MM.1S (cell line): ENCODE results near the gene PIK3C2G.

ENCODE experiments used
- DNase-seq: peaks from one replicate; pipeline ENCODE4 v3.0.0-alpha.2; 2015
- H2AFZ ChIP-seq: fragments of 300-600 bp; sonication (generic); 2 replicates; pipeline ENCODE4 v1.6.0; 2016; ENCODE audit warnings: antibody characterized with exemption, low read length
- H3F3A ChIP-seq: fragments of 300-600 bp; sonication (generic); 2 replicates; pipeline ENCODE4 v1.6.1; 2016; ENCODE audit warnings: mild to moderate bottlenecking, antibody characterized with exemption, low read length, moderate library complexity, mixed read lengths; ENCODE audit not compliant: insufficient read depth
- H3K27ac ChIP-seq: fragments of 300-600 bp; sonication (generic); 2 replicates; pipeline ENCODE4 v1.5.1; 2016; ENCODE audit warnings: mild to moderate bottlenecking, low read length
- H3K27me3 ChIP-seq: fragments of 300-600 bp; sonication (generic); replicated peaks from 2 replicates; pipeline ENCODE4 v1.6.0; 2016; ENCODE audit warnings: low read length; ENCODE audit not compliant: insufficient read depth
- H3K36me3 ChIP-seq: fragments of 300-600 bp; sonication (generic); replicated peaks from 2 replicates; pipeline ENCODE4 v1.6.1; 2016; ENCODE audit warnings: mild to moderate bottlenecking, low read length, mixed read lengths; ENCODE audit not compliant: insufficient read depth
- H3K4me1 ChIP-seq: fragments of 300-600 bp; sonication (generic); 2 replicates; pipeline ENCODE4 v1.6.1; 2016; ENCODE audit warnings: low read length, mixed read lengths
- H3K4me2 ChIP-seq: fragments of 300-600 bp; sonication (generic); 2 replicates; pipeline ENCODE4 v1.6.0; 2016; ENCODE audit warnings: low read depth, low read length
- H3K4me3 ChIP-seq: fragments of 300-600 bp; sonication (generic); 2 replicates; pipeline ENCODE4 v1.5.1; 2016; ENCODE audit warnings: low read length, mixed read lengths
- H3K79me2 ChIP-seq: fragments of 300-600 bp; sonication (generic); 2 replicates; pipeline ENCODE4 v1.6.1; 2016; ENCODE audit warnings: mixed run types, low read length, mixed read lengths
- H3K9ac ChIP-seq: fragments of 300-600 bp; sonication (generic); 2 replicates; pipeline ENCODE4 v1.6.1; 2016; ENCODE audit warnings: low read length, mixed read lengths
- H3K9me2 ChIP-seq: fragments of 300-600 bp; sonication (generic); replicated peaks from 2 replicates; pipeline ENCODE4 v1.6.1; 2016; ENCODE audit warnings: mild to moderate bottlenecking, low read length, mixed read lengths; ENCODE audit not compliant: insufficient read depth
- H3K9me3 ChIP-seq: fragments of 300-600 bp; sonication (generic); replicated peaks from 2 replicates; pipeline ENCODE4 v1.6.1; 2016; ENCODE audit warnings: mild to moderate bottlenecking, low read length, mixed read lengths; ENCODE audit not compliant: insufficient read depth
- H4K20me1 ChIP-seq: fragments of 300-600 bp; sonication (generic); 2 replicates; pipeline ENCODE4 v1.6.1; 2016; ENCODE audit warnings: mild to moderate bottlenecking, low read length, moderate library complexity, mixed read lengths; ENCODE audit not compliant: insufficient read depth
- CTCF ChIP-seq: fragments of 300-600 bp; sonication (generic); IDR thresholded peaks from 2 replicates; pipeline ENCODE4 v1.5.1; 2016; ENCODE audit warnings: antibody characterized with exemption, low read length, mixed read lengths
- EZH2 ChIP-seq: fragments of 300-600 bp; sonication (generic); optimal IDR thresholded peaks from 2 replicates; pipeline ENCODE3; 2017; ENCODE audit warnings: low read depth, mild to moderate bottlenecking, antibody characterized with exemption, low read length, mixed read lengths
- EZH2phosphoT487 ChIP-seq: fragments of 300-600 bp; sonication (generic); IDR thresholded peaks from 2 replicates; pipeline ENCODE4 v1.6.1; 2018; ENCODE audit warnings: antibody characterized with exemption, low read length

The PIK3C2G gene

GRCh38 chr12:18467620-18468245 is 206.4 kb downstream of the PIK3C2G start:
- Histone ChIP-seq H3K4me1 (peaks cover 15% of the 10 kb centered on the region), H3K27ac (peak overlapping the region; percentile 40; the same call in 1 of the 2 replicates), H3F3A (peaks cover 12% of the 10 kb centered on the region), H3K9ac (no peak overlapping the region), H4K20me1 (no peaks in the 10 kb centered on the region), H3K9me3 (no peaks in the 10 kb centered on the region), H3K36me3 (no peaks in the 10 kb centered on the region), H3K79me2 (no peaks in the 10 kb centered on the region), H3K4me2 (peak overlapping the region; percentile 49), H3K27me3 (no peaks in the 10 kb centered on the region), H3K4me3 (no peak overlapping the region), H3K9me2 (no peaks in the 10 kb centered on the region), H2AFZ (peak overlapping the region; percentile 22; the same call in 1 of the 2 replicates)
- peak; percentile 80 for DNase-seq
- TF ChIP-seq EZH2phosphoT487 (no peak), EZH2 (no peak), CTCF (no peak)

GRCh38 chr12:18468246-18469075 is 207.1 kb downstream of the PIK3C2G start:
- peaks cover 15% of the 10 kb centered on the region for H3K4me1 ChIP-seq
- no peak overlapping the region for H3K9ac ChIP-seq
- peaks cover 12% of the 10 kb centered on the region for H3F3A ChIP-seq
- no peak for DNase-seq
- H3K4me2 ChIP-seq, result peak overlapping the region; percentile 49
- TF ChIP-seq EZH2phosphoT487, result no peak
- TF ChIP-seq EZH2, result no peak
- TF ChIP-seq CTCF, result no peak
- H3K79me2 ChIP-seq, result no peaks in the 10 kb centered on the region
- peak overlapping the region; percentile 40; the same call in 1 of the 2 replicates for H3K27ac ChIP-seq
- H2AFZ ChIP-seq, result 0 out of 2 replicates have a peak overlapping the region, but pooled peaks have one; percentile 3
- H4K20me1 ChIP-seq, result no peaks in the 10 kb centered on the region
- no peaks in the 10 kb centered on the region for H3K36me3 ChIP-seq
- H3K9me2 ChIP-seq, result no peaks in the 10 kb centered on the region
- no peaks in the 10 kb centered on the region for H3K9me3 ChIP-seq
- no peak overlapping the region for H3K4me3 ChIP-seq
- no peaks in the 10 kb centered on the region for H3K27me3 ChIP-seq

GRCh38 chr12:18470251-18470650 is 208.9 kb downstream of the PIK3C2G start:
- Histone ChIP-seq H4K20me1 (no peaks in the 10 kb centered on the region), H3K36me3 (no peaks in the 10 kb centered on the region), H3F3A (peaks cover 12% of the 10 kb centered on the region), H3K27me3 (no peaks in the 10 kb centered on the region), H2AFZ (no peak overlapping the region), H3K4me1 (peaks cover 15% of the 10 kb centered on the region), H3K9me2 (no peaks in the 10 kb centered on the region), H3K4me2 (no peak overlapping the region), H3K27ac (no peak overlapping the region), H3K79me2 (no peaks in the 10 kb centered on the region), H3K9ac (no peak overlapping the region), H3K4me3 (no peak overlapping the region), H3K9me3 (no peaks in the 10 kb centered on the region)
- TF ChIP-seq EZH2phosphoT487 (no peak), CTCF (no peak), EZH2 (no peak)
- DNase-seq, result no peak
